GM20000 (cell line): ENCODE data around the gene HCFC1.

ENCODE experiments used
- DNase-seq: peaks from one replicate; pipeline ENCODE4 v3.0.0; 2012; ENCODE audit warnings: low spot score
- CTCF ChIP-seq: IDR thresholded peaks from 2 replicates; pipeline ENCODE4 v1.5.1; 2012; ENCODE audit warnings: mild to moderate bottlenecking, control low read depth; ENCODE audit errors: extremely low read depth, missing control alignments

The HCFC1 gene

GRCh38 chrX:153945956-153946943 is 25.4 kb downstream of the HCFC1 start:
- TF ChIP-seq CTCF = no peak
- no peak for DNase-seq

- no peak for TF ChIP-seq CTCF
- no peak for DNase-seq
Observed at GRCh38 chrX:153944800-153945150, 26.8 kb downstream of the HCFC1 start.

GRCh38 chrX:153944140-153944799 is 27.3 kb downstream of the HCFC1 start, which contains the start of gene RENBP:
Gene RENBP (minus strand): TSS chrX:153944643. CDS start chrX:153944610, 33 bp downstream.
- peak; percentile 54 for DNase-seq
- TF ChIP-seq CTCF = no peak

GRCh38 chrX:153941336-153942252 is 30.0 kb downstream of the HCFC1 start:
- DNase-seq = no peak
- no peak for TF ChIP-seq CTCF

- no peak for TF ChIP-seq CTCF
- DNase-seq = no peak
Observed at GRCh38 chrX:153939573-153939972, 32.0 kb downstream of the HCFC1 start.

GRCh38 chrX:153938226-153938786 is 33.3 kb downstream of the HCFC1 start:
- no peak for TF ChIP-seq CTCF
- no peak for DNase-seq
